GM21423 (cell line): ENCODE measurements around the gene TTC23L.
"Not testable (repeated sequence)": the region's sequence is repeated elsewhere in the genome, so short reads cannot be mapped to it uniquely, and the experiment has no call there.

ENCODE experiments used
- ATAC-seq: cut with Tn5 transposase; IDR thresholded peaks from one replicate; pipeline ENCODE4 v1.9.1; 2021; ENCODE audit warnings: mild to moderate bottlenecking, moderate library complexity; ENCODE audit not compliant: unreplicated experiment

Gene TTC23L

GRCh38 chr5:34916518-34916917, 77.6 kb downstream of the TTC23L start:
- no peak for ATAC-seq

- no peak for ATAC-seq
Observed at GRCh38 chr5:34918025-34918424, 79.1 kb downstream of the TTC23L start.

- ATAC-seq: no peak
Observed at GRCh38 chr5:34919077-34919476, 80.1 kb downstream of the TTC23L start.

DNA sequence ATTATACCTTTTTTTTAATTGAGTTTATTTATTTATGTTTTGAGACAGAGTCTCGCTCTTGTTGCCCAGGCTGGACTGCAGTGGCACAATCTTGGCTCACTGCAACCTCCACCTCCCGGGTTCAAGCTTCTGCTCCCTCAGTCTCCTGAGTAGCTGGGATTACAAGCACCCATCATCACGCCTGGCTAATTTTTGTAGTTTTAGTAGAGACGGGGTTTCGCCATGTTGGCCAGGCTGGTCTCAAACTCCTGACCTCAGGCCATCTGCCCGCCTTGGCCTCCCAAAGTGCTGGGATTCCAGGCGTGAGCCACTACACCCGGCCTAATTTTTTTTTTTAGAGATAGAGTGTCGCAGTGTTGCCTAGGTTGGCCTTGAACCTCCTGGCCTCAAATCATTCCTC, 84.3 kb downstream of the TTC23L start:
- ATAC-seq: not testable (repeated sequence)

DNA sequence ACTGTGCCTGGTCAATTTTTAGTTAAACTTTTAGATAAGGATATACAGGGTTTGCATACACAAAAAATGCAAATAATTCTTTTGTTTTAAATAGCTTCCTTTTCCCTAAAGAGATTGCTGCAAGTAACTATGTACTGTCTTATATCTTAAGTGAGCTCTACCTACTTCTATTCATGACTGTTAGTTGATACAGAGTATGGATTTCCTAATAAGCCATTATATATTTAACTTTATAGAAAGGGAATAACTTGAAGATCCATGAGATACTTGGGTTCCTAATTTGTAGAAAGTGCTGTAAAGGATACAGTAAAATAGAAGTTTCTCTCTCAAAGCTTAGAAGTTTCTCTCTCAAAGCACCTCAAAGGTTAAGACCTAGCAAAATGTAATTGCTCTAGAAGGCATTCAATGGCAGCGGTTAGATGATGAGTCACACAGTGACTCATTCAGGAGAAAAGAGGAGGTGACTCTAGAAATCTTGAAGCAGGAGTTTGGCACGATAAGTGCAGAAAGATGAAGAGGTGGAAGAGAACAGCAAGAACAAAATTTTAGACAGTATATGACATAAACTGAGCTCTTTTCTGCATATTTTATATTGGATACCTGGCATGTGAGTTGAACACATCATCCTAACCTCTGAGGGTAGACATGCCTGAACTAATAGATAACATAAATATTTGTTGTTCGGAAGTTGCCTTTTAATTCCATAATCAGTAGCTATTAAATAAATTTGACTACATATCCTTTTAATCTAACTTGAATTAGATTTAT, 84.9 kb downstream of the TTC23L start:
- ATAC-seq: peak; percentile 37

DNA sequence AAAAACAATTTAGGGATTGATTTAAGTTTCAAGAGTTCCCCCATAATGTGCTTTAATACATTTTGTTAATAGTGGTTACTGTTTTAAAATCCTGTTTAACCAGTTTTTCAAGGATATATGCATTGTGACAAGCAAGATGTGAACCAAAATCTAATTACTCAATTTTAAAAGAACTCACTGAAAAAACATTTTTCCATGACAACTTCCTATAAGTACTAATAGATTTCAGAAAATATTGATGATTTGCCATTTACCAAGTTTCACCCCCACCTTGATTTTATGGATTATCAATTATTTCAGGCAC, 85.5 kb downstream of the TTC23L start:
- ATAC-seq: no peak

DNA sequence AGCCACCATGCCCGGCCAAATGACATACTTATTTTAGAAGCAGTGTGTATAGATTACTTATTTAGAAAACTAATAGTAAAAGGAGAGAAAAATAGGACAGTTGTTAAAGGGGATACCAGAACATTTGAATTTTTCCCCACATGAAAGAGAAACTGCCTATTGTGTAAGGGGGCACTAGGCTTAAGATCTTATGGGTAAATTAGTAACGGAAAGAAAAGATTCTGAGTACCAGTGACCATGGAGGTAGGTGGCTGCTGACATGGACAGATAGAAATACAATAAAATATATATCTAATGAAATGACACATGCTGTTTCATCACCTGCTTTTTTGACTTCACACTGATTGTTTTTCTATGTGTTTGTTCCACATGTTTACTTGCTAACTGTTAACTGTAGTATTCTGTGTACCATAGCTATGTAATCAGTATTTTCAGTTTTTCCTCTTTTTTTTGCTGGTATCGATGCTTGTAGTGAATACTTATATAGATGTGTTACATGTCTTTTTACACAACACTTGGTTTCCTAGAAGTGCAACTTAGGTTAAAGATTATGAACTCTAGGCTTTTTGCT, 87.4 kb downstream of the TTC23L start:
- no peak for ATAC-seq

DNA sequence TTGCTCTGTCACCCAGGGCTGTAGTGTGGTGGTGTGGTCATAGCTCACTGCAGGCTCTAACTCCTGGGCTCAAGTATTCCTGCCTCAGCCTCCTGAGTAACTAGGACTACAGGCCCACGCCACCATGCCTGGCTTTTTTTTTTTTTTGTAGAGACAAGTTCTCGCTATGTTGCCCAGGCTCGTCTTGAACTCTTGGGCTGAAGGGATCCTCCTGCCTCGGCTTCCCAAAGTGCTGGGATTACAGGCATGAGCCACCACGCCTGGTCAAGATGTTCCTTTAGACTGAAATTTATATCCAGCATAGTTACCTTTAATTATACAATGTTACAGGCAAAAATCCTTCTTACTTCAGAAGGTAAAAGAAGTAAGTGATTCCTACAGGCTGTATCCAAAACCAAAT, 88.8 kb downstream of the TTC23L start:
- ATAC-seq: no peak

DNA sequence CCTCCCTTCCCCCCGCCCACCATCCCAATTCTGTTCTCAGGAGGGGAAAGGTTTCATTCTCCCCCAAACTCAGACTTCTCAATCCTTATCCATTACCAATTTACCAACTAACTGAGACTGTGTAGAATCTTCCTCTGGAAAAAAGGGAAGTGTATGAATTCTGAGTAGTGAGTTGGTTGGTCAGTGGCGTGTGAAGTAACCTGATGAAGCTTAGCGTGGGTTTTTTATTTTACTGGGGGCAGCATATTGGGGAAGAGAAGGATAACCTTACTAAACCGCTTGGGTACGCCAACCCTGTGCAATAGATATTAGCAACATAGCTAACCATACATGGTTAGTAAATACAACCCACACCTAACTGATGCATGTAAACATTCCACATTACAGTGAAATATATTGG, 89.3 kb downstream of the TTC23L start:
- no peak for ATAC-seq

GRCh38 chr5:34929134-34929719, 90.3 kb downstream of the TTC23L start, which contains the start of gene DNAJC21:
Gene DNAJC21, plus strand, starts transcription at chr5:34929559. Its CDS starts 261 bp downstream, at chr5:34929820.
- peak; percentile 80 for ATAC-seq

GRCh38 chr5:34929720-34930461, 90.9 kb downstream of the TTC23L start:
- peak; percentile 67 for ATAC-seq

DNA sequence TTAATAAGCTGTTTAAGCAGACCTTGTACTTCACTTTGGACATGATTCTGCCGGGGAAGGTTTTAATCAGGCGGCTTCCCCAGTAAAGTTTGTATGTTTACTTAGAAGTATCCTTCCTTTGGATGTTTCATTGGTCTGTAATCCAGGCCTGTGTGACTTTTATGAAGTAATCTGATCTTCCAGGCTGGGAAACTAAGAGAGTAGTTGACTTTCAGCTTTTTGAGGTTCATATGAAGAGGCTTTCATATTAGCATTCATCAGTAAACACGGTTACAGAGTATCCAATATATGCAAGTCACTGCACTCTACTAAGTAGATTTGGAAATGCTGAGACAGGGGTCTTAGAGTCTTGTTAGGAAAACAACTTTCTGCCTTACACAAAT, 91.5 kb downstream of the TTC23L start:
- no peak for ATAC-seq

- no peak for ATAC-seq
Observed at GRCh38 chr5:34930870-34931269, 91.9 kb downstream of the TTC23L start.

DNA sequence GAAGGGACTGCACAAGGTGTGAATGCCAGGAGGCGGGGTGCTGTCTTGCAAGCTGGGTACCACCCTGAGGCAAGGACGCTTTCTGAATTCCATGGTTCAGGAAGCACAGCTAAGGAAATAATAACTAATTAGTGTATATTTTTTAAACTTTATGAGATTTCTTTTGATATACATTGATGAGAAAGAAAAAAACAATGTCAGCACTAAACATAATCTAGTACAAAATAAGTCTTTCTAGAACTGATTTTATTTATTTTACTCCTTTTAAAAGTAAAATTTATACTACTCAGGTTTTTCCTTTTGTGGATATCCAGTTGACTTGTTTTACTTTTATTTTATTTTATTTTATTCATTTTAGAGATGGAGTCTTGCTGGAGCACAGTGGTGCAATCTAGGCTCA, 94.0 kb downstream of the TTC23L start:
- ATAC-seq: no peak

- ATAC-seq: no peak
Observed at GRCh38 chr5:34941936-34942335, 103.0 kb downstream of the TTC23L start.

DNA sequence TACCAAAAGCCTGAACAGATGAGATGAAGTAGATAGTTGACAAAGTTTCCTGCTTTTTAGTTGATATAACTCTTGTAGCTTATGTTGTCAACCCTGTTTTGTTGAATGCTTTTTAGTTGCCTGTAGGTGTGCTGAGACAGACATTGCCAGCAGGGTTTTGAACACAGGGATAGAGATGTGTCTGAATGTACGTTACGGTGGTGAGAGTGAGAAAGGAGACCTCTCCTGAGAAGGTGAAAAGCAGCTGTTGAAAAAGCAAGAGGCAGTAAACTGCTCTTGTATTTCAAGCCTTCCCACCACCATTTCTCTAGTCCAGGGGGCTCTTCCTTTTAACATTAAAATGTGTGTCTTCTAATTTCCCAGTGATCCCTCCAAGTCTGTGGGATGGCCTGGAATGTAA, 105.1 kb downstream of the TTC23L start:
- no peak for ATAC-seq

GRCh38 chr5:34944460-34945047, 105.6 kb downstream of the TTC23L start:
- no peak for ATAC-seq
